HG03103 (cell line): ENCODE measurements around the gene CHM.
"Not testable (repeated sequence)": the region's sequence is repeated elsewhere in the genome, so short reads cannot be mapped to it uniquely, and the experiment has no call there.

Experiments used
- ATAC-seq: cut with Tn5 transposase; IDR thresholded peaks from one replicate; pipeline ENCODE4 v1.9.1; 2021; ENCODE audit warnings: low read depth; ENCODE audit not compliant: unreplicated experiment

The CHM gene

GRCh38 chrX:86047174-86047935, at the start of gene CHM:
Gene CHM (minus strand): TSS chrX:86047558. CDS start chrX:86047532, 26 bp downstream.
- ATAC-seq = peak; percentile 99

- no peak for ATAC-seq
These were observed 31.3 kb upstream of the CHM start for GRCh38 chrX:86078650-86079049.

- ATAC-seq = no peak
These were observed 19.6 kb upstream of the CHM start for GRCh38 chrX:86066998-86067397.

GRCh38 chrX:86061407-86061806, 14.0 kb upstream of the CHM start:
- ATAC-seq = no peak

GRCh38 chrX:86051741-86052140, 4.4 kb upstream of the CHM start:
- ATAC-seq = no peak

GRCh38 chrX:86047936-86048280, 550 bp upstream of the CHM start:
- ATAC-seq = no peak

- ATAC-seq = no peak
These were observed 3.1 kb downstream of the CHM start for GRCh38 chrX:86044216-86044615.

- ATAC-seq = no peak
These were observed 7.5 kb downstream of the CHM start for GRCh38 chrX:86039625-86040568.

GRCh38 chrX:86033385-86033784, 14.0 kb downstream of the CHM start:
- no peak for ATAC-seq

- ATAC-seq = no peak
These were observed 18.7 kb downstream of the CHM start for GRCh38 chrX:86028681-86029080.

GRCh38 chrX:86023811-86024210, 23.5 kb downstream of the CHM start:
- no peak for ATAC-seq

- no peak for ATAC-seq
These were observed 25.6 kb downstream of the CHM start for GRCh38 chrX:86021652-86022289.

GRCh38 chrX:86016139-86016538, 31.2 kb downstream of the CHM start:
- ATAC-seq = no peak

- ATAC-seq = not testable (repeated sequence)
These were observed 32.4 kb downstream of the CHM start for GRCh38 chrX:86014959-86015358.

- no peak for ATAC-seq
These were observed 32.9 kb downstream of the CHM start for GRCh38 chrX:86014421-86014820.

GRCh38 chrX:86013792-86014191, 33.6 kb downstream of the CHM start:
- ATAC-seq = no peak

GRCh38 chrX:86012188-86012587, 35.2 kb downstream of the CHM start:
- ATAC-seq = no peak

GRCh38 chrX:86009803-86010202, 37.6 kb downstream of the CHM start:
- not testable (repeated sequence) for ATAC-seq

GRCh38 chrX:86007891-86008290, 39.5 kb downstream of the CHM start:
- not testable (repeated sequence) for ATAC-seq

- no peak for ATAC-seq
These were observed 45.1 kb downstream of the CHM start for GRCh38 chrX:86002076-86002896.
